ENCODE results near the gene ZNF791. TPM values are rescaled to one million over a fixed set of nuclear protein-coding genes. Genes with fewer than 3 reads are reported as not detected.

Gene ZNF791
- 15.9 and 17.5 TPM in 2 replicates for total RNA-seq

DNA sequence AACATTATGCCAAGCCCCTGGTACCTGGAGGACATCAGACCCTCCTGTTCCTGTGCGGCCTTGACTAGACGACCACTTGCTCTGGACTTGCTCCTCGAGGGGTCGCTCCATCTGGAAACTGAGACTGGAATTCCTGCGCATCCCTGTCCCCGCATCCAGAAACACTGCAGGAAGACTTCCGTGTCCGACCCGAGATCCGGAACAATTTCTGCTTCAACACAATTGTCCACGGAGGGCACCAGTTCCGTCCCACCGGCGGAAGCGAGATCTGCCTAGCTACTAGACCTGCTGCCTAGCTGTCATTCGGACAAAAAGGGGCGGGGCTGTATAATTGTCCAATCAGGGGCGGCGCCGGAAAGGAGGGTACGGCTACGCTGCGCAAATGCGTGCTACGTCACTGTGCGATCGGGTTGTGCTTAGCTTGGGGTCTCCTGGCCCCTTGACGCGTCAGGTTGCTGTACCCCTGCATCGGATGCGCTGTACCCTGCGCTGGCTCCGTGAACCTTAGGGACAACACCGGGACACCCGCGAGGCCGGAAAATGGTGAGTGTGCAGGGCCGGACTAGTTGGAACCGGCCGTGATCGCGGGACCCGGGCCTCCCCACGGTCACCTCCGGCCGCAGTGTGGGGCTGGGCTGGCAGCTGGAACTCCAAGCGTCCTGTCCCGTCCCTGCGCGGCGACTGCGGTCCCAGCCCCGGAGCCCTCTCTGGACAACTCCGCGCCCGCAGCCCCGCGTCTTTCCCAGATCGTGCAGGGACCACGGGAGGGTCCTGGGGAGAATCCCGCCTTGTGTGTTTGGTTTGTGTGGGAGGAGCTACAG, at the start of gene ZNF791, which contains the start of gene ZNF490:
Gene ZNF791, plus strand, starts transcription at position 381 of the 821 bp plus-strand sequence. Its CDS starts 160 bp downstream, at position 541.
Gene ZNF490, minus strand, starts transcription at position 274 of the 821 bp plus-strand sequence. Its CDS starts 133 bp downstream, at position 141.

DNA sequence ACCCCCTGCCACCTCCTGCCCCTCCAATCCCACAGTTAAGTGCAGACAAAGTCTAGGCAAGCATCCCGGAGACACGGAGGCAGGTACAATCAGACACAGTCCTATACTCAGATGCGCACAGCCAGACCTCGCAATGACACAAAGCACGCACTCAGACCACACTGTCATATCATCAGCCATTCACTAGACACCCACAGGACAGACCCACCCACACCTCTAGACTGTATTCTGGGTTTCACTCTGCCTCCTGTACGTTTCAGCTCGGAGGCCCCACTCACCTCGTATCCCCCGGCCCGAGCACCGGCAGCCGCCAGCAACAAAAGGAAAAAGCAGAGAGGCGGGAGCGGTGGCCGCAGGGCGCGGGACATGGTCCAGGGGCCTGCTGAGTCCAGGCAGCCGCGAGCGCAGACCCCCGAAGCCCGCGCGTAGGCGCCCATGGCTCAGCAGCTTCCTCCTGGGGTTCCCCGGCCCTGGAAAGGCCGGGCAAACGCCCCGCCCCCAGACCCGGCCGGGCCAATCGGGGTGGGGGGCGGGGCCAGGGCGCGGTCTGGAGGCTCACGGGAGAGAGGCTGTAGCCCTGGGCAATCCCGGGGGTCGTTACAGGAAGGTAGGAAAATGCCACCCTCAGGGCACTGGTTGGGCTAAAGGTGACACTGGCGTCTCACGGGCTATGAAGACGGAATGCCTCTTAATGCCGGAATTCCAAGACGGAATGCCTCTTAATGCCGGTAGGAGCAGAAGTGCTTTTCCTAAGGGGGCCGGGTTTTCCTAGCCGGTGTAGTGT, 55.7 kb downstream of the ZNF791 start, which contains the start of the genes MAN2B1 and WDR83:
Gene MAN2B1, minus strand, starts transcription at position 478 of the 784 bp plus-strand sequence. Its CDS starts 41 bp downstream, at position 437.
Gene WDR83, plus strand, starts transcription at position 543 of the 784 bp plus-strand sequence. CDS start 2,984 bp downstream, outside the sequence.

DNA sequence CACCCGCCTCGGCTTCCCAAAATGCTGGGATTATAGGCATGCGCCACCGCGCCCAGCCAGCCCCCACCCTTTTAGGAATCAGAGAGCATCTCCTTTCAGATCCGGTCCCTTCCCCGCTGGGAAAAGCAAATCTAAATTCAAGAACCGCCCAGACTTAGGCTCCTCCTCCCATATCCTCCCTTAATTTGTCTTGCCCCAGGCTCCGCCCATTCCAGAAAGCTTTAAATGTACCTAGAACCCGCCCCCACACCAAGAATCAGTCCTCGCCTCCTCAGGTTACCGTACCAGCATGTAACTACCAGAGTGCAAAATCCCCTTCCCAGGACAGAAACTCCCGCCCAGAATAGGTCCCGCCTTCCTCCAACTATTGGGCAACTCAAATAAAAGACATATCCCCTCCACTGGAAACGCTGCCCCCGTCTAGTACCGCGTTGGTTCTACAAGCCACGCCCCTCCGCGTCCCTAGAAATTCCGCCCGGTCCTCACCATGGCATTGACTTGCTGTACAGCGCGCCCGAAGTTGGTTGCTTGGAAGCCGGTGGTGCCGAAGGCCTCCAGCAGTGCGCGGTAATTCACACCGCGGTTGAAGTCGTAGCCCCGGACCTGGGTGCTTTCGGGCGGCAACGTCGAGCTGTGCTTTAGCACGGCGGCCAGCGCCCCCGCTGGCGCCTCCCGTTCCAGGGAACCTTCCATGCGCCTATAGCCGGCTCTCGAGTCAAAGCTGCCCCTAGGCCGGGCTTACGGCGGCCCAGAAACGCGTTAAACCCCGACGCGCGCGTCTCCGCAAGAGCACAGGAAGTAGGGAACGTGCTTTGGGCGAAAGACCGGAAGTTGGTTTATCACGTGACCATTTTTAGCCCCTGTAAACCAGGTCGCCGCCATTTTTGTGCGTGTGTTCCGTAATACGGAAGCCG, 70.6 kb downstream of the ZNF791 start, which contains the start of gene DHPS:
Gene DHPS, minus strand, starts transcription at position 807 of the 914 bp plus-strand sequence. Its CDS starts 114 bp downstream, at position 693.

Other genes starting within 250 kb of the ZNF791 start
- gene ZNF442, start 245.2 kb upstream of the ZNF791 start, total RNA-seq, result 6.3 and 12.7 TPM in 2 replicates
- 4.2 and 5.0 TPM in 2 replicates for gene ZNF799, start 209.6 kb upstream of the ZNF791 start, total RNA-seq
- gene ZNF443, start 169.9 kb upstream of the ZNF791 start, total RNA-seq, result 3.7 and 3.8 TPM in 2 replicates
- gene ZNF709, start 126.1 kb upstream of the ZNF791 start, total RNA-seq, result 3.1 and 5.9 TPM in 2 replicates
- 8.6 and 11.6 TPM in 2 replicates for gene ZNF564, start 59.4 kb upstream of the ZNF791 start, total RNA-seq
- 7.3 and 10.9 TPM in 2 replicates for gene ZNF490, start 107 bp upstream of the ZNF791 start, total RNA-seq
- 13.8 and 32.4 TPM in 2 replicates for gene MAN2B1, start 55.8 kb downstream of the ZNF791 start, total RNA-seq
- 9.9 and 11.3 TPM in 2 replicates for gene WDR83, start 55.9 kb downstream of the ZNF791 start, total RNA-seq
- gene DHPS, start 71.0 kb downstream of the ZNF791 start, total RNA-seq, result 58.6 and 74.8 TPM in 2 replicates
- gene GNG14, start 77.1 kb downstream of the ZNF791 start, total RNA-seq, result not detected in 2 replicates
- gene FBXW9, start 85.7 kb downstream of the ZNF791 start, total RNA-seq, result 3.7 and 7.9 TPM in 2 replicates
- gene TNPO2, start 113.0 kb downstream of the ZNF791 start, total RNA-seq, result 27.0 and 27.1 TPM in 2 replicates
- 121 and 222 TPM in 2 replicates for gene TRIR, start 123.8 kb downstream of the ZNF791 start, total RNA-seq
- gene GET3, start 126.6 kb downstream of the ZNF791 start, total RNA-seq, result 79.8 and 154 TPM in 2 replicates
- gene BEST2, start 140.9 kb downstream of the ZNF791 start, total RNA-seq, result not detected in 2 replicates
- gene HOOK2, start 164.6 kb downstream of the ZNF791 start, total RNA-seq, result 11.1 and 18.3 TPM in 2 replicates
- gene JUNB, start 180.6 kb downstream of the ZNF791 start, total RNA-seq, result 78.2 and 101 TPM in 2 replicates
- 184 and 196 TPM in 2 replicates for gene PRDX2, start 190.9 kb downstream of the ZNF791 start, total RNA-seq
- not detected in 2 replicates for gene THSD8, start 191.1 kb downstream of the ZNF791 start, total RNA-seq
- gene RNASEH2A, start 195.7 kb downstream of the ZNF791 start, total RNA-seq, result 10.1 and 78.6 TPM in 2 replicates
- not detected in 2 replicates for gene RTBDN, start 223.7 kb downstream of the ZNF791 start, total RNA-seq
- gene MAST1, start 227.6 kb downstream of the ZNF791 start, total RNA-seq, result 3.4 TPM in 1 of 2 replicates, not detected in the other

All from regular cardiac myocyte (primary cell).